Thyroid gland (tissue), 4 donors: ENCODE data around the gene RALB. TPM values are rescaled to one million over a fixed set of nuclear protein-coding genes. Genes with fewer than 3 reads are reported as not detected.

ENCODE experiments used
- DNase-seq, 2 donors: peaks; one replicate each; pipeline ENCODE4 v3.0.0-alpha.2; 2019
- H3K27ac ChIP-seq, 3 donors: fragments of 200-600 bp; sonication (generic); 1 replicate in 2 of 3; 2 replicates in 1 of 3; pipeline ENCODE4 v1.5.1; 2016 to 2019; ENCODE audit warnings: mild to moderate bottlenecking in 1 of 3, moderate library complexity in 1 of 3
- H3K27me3 ChIP-seq: fragments of 200-600 bp; sonication (generic); one replicate; pipeline ENCODE4 v1.5.1; 2019
- H3K36me3 ChIP-seq, 2 donors: fragments of 200-600 bp; sonication (generic); one replicate each; pipeline ENCODE4 v1.5.1; 2016 to 2019
- H3K4me1 ChIP-seq, 2 donors: fragments of 200-600 bp; sonication (generic); one replicate each; pipeline ENCODE4 v1.5.1; 2017 to 2019
- H3K4me3 ChIP-seq, 3 donors: fragments of 200-600 bp; sonication (generic); replicated peaks in 1 of 3; 1 replicate in 2 of 3; 2 replicates in 1 of 3; pipeline ENCODE4 v1.5.1; 2016; ENCODE audit warnings: mild to moderate bottlenecking in 1 of 3
- H3K9me3 ChIP-seq: fragments of 200-600 bp; sonication (generic); one replicate; pipeline ENCODE4 v1.5.1; 2017
- CTCF ChIP-seq, 6 experiments: fragments of 200-600 bp in 3 of 6; fragments of 450-650 bp in 3 of 6; sonication (generic) in 3 of 6; IDR thresholded peaks; one replicate each; pipeline ENCODE4 v1.5.1; 2016 to 2019; ENCODE audit warnings: antibody characterized with exemption in 6 of 6, mild to moderate bottlenecking in 2 of 6, inconsistent platforms in 1 of 6, moderate library complexity in 1 of 6
- POLR2A ChIP-seq, 2 donors: fragments of 450-650 bp; IDR thresholded peaks; one replicate each; pipeline ENCODE4 v1.6.1; 2017; ENCODE audit warnings: antibody characterized with exemption in 2 of 2, mild to moderate bottlenecking in 2 of 2, moderate library complexity in 1 of 2
- WGBS, 2 donors: methylation state at CpG; one replicate each; pipeline ENCODE4 v1.1.5; 2017; 5-methylcytosine and 5-hydroxymethylcytosine counted together
- intact Hi-C: fragments of 100-400 bp; cut with DNase I; formaldehyde crosslinking; loops from one replicate; pipeline ENCODE4 v1.15.1; 2023
- total RNA-seq, 4 donors: library from RNA; depleted of rRNA; stranded (reverse); fragments of >200 nt; gene quantifications; one replicate each; pipeline ENCODE4 v1.2.3, GENCODE V29; 2016

RALB gene
- total RNA-seq, 4 donors from 2014 or later, result 39.7 to 64.2 (median 45.4) TPM

- H3K9me3 ChIP-seq, result no peaks in the 10 kb centered on the region
- no peak overlapping the region for H3K27ac ChIP-seq
- no peaks in the 10 kb centered on the region for H3K36me3 ChIP-seq
- intact Hi-C loops, result loop anchor here (10.0 kb wide), 1 partner anchor 85 kb away; no protein-coding TSS in a partner anchor
- TF ChIP-seq CTCF (IDR thresholded peaks at IDR 0.05) (no peak), POLR2A (IDR thresholded peaks at IDR 0.05) (no peak)
- DNase-seq, result no peak
- 92 to 93% methylated on average over 10 of the region's 10 CpGs for WGBS, 2 donors
- H3K4me3 ChIP-seq, result no peak overlapping the region
- H3K4me1 ChIP-seq, result peaks cover 3 to 13% of the 10 kb centered on the region in 2 donors
- H3K27me3 ChIP-seq, result no peaks in the 10 kb centered on the region
These were observed 23.3 kb upstream of the RALB start for GRCh38 chr2:120229341-120229740.

GRCh38 chr2:120230515-120231471 is 21.9 kb upstream of the RALB start:
- no peak for DNase-seq
- no peak for TF ChIP-seq POLR2A (IDR thresholded peaks at IDR 0.05)
- no peak for TF ChIP-seq CTCF (IDR thresholded peaks at IDR 0.05)
- Histone ChIP-seq H3K27ac (no peak overlapping the region), H3K36me3 (no peaks in the 10 kb centered on the region), H3K9me3 (no peaks in the 10 kb centered on the region), H3K4me3 (no peak overlapping the region), H3K4me1 (peaks cover 3 to 13% of the 10 kb centered on the region in 2 donors), H3K27me3 (no peaks in the 10 kb centered on the region)
- intact Hi-C loops, result no loop called here
- WGBS, 2 donors, result 91% methylated on average over 11 to 17 of the region's 17 CpGs

- no peak for TF ChIP-seq CTCF (IDR thresholded peaks at IDR 0.05)
- TF ChIP-seq POLR2A (IDR thresholded peaks at IDR 0.05), result no peak
- Histone ChIP-seq H3K36me3 (no peaks in the 10 kb centered on the region), H3K27ac (peak overlapping the region; percentile 68 to 77 (median 77)), H3K9me3 (no peaks in the 10 kb centered on the region), H3K4me1 (peaks cover 3 to 13% of the 10 kb centered on the region in 2 donors), H3K27me3 (no peaks in the 10 kb centered on the region), H3K4me3 (no peak overlapping the region)
- peak in 1 of 2 donors; percentile 21 for DNase-seq
- 68 to 80% methylated on average over 4 of the region's 4 CpGs for WGBS, 2 donors
- intact Hi-C loops, result no loop called here
These were observed 21.1 kb upstream of the RALB start for GRCh38 chr2:120231564-120231973.

- Histone ChIP-seq H3K27ac (peak overlapping the region; percentile 68 to 77 (median 77)), H3K9me3 (no peaks in the 10 kb centered on the region), H3K4me1 (peaks cover 3 to 13% of the 10 kb centered on the region in 2 donors), H3K36me3 (no peaks in the 10 kb centered on the region), H3K27me3 (no peaks in the 10 kb centered on the region), H3K4me3 (peak overlapping the region in 1 of 3 donors; percentile 21)
- WGBS, 2 donors, result 38 to 41% methylated on average over 8 to 15 of the region's 15 CpGs
- intact Hi-C loops, result no loop called here
- DNase-seq, result peak; percentile 66
- TF ChIP-seq CTCF (IDR thresholded peaks at IDR 0.05) (no peak), POLR2A (IDR thresholded peaks at IDR 0.05) (no peak)
These were observed 20.5 kb upstream of the RALB start for GRCh38 chr2:120231974-120232635.
